ENCODE measurements around the gene PTPRE.

- TF ChIP-seq CTCF (IDR thresholded peaks at IDR 0.05): no peak
- no peak for TF ChIP-seq POLR2A (IDR thresholded peaks at IDR 0.05)
- no peak for TF ChIP-seq EP300 (IDR thresholded peaks at IDR 0.05)
- no peak for TF ChIP-seq POLR2AphosphoS5 (IDR thresholded peaks at IDR 0.05)
These were observed 16.7 kb downstream of the PTPRE start for GRCh38 chr10:127923646-127924045.
